ENCODE measurements around the gene MEX3A. TPM values are rescaled to one million over a fixed set of nuclear protein-coding genes. Genes with fewer than 3 reads are reported as not detected.
A peak's percentile ranks its signal among the peaks of the same experiment; 100 is the strongest.
"Not testable (repeated sequence)": the region's sequence is repeated elsewhere in the genome, so short reads cannot be mapped to it uniquely, and the experiment has no call there.

The MEX3A gene
- total RNA-seq, 1 donor from 2014 or later: 114 TPM

- Mint-ChIP-seq H3K4me1 (ENCODE audit: low read depth, unreplicated experiment) (peaks cover 19% of the 10 kb centered on the region), H3K4me3 (ENCODE audit: unreplicated experiment) (no peak overlapping the region), H3K27me3 (ENCODE audit: unreplicated experiment) (peaks cover 8% of the 10 kb centered on the region)
Measured at GRCh38 chr1:156128308-156128653, 46.0 kb upstream of the MEX3A start.

GRCh38 chr1:156126630-156127534 lies 44.6 kb upstream of the MEX3A start:
- Mint-ChIP-seq H3K4me3 (ENCODE audit: unreplicated experiment) (no peak overlapping the region), H3K4me1 (ENCODE audit: low read depth, unreplicated experiment) (peaks cover 27% of the 10 kb centered on the region), H3K36me3 (ENCODE audit: unreplicated experiment) (no peaks in the 10 kb centered on the region), H3K27me3 (ENCODE audit: unreplicated experiment) (peaks cover 8% of the 10 kb centered on the region), H3K9me3 (ENCODE audit: unreplicated experiment) (peaks cover 2% of the 10 kb centered on the region), H3K27ac (ENCODE audit: unreplicated experiment) (no peak overlapping the region)
- TF ChIP-seq CTCF (IDR thresholded peaks at IDR 0.05; ENCODE audit: partially characterized antibody, unreplicated experiment): no peak
- no peak for DNase-seq

More at GRCh38 chr1:156128308-156128653, 46.0 kb upstream of the MEX3A start:
- Mint-ChIP-seq H3K36me3 (ENCODE audit: unreplicated experiment) (no peaks in the 10 kb centered on the region), H3K27ac (ENCODE audit: unreplicated experiment) (no peak overlapping the region), H3K9me3 (ENCODE audit: unreplicated experiment) (no peaks in the 10 kb centered on the region)
- no peak for DNase-seq
- TF ChIP-seq CTCF (IDR thresholded peaks at IDR 0.05; ENCODE audit: partially characterized antibody, unreplicated experiment): no peak

GRCh38 chr1:156126043-156126629 lies 43.9 kb upstream of the MEX3A start:
- peak; percentile 57 for TF ChIP-seq CTCF (IDR thresholded peaks at IDR 0.05; ENCODE audit: partially characterized antibody, unreplicated experiment)
- Mint-ChIP-seq H3K4me3 (ENCODE audit: unreplicated experiment) (no peak overlapping the region), H3K9me3 (ENCODE audit: unreplicated experiment) (peaks cover 2% of the 10 kb centered on the region), H3K27me3 (ENCODE audit: unreplicated experiment) (peaks cover 7% of the 10 kb centered on the region), H3K4me1 (ENCODE audit: low read depth, unreplicated experiment) (peaks cover 31% of the 10 kb centered on the region), H3K36me3 (ENCODE audit: unreplicated experiment) (no peaks in the 10 kb centered on the region), H3K27ac (ENCODE audit: unreplicated experiment) (no peak overlapping the region)
- DNase-seq: peak; percentile 63

GRCh38 chr1:156125544-156125943 lies 43.3 kb upstream of the MEX3A start:
- DNase-seq; H3K9me3 Mint-ChIP-seq (ENCODE audit: unreplicated experiment); H3K27me3 Mint-ChIP-seq (ENCODE audit: unreplicated experiment); H3K27ac Mint-ChIP-seq (ENCODE audit: unreplicated experiment); H3K4me3 Mint-ChIP-seq (ENCODE audit: unreplicated experiment); H3K36me3 Mint-ChIP-seq (ENCODE audit: unreplicated experiment): not testable (repeated sequence)
- H3K4me1 Mint-ChIP-seq (ENCODE audit: low read depth, unreplicated experiment): peaks cover 34% of the 10 kb centered on the region

GRCh38 chr1:156124557-156125483 lies 42.6 kb upstream of the MEX3A start:
- Mint-ChIP-seq H3K4me3 (ENCODE audit: unreplicated experiment) (no peak overlapping the region), H3K27ac (ENCODE audit: unreplicated experiment) (no peak overlapping the region), H3K36me3 (ENCODE audit: unreplicated experiment) (no peaks in the 10 kb centered on the region), H3K27me3 (ENCODE audit: unreplicated experiment) (peaks cover 9% of the 10 kb centered on the region), H3K9me3 (ENCODE audit: unreplicated experiment) (peaks cover 2% of the 10 kb centered on the region), H3K4me1 (ENCODE audit: low read depth, unreplicated experiment) (peaks cover 32% of the 10 kb centered on the region)
- TF ChIP-seq CTCF (IDR thresholded peaks at IDR 0.05; ENCODE audit: partially characterized antibody, unreplicated experiment): no peak
- no peak for DNase-seq

Measured in glutamatergic neuron (in vitro differentiated cells).